Muscle of back (tissue), 11 donors: ENCODE measurements around the gene HOXB7. TPM values are rescaled to one million over a fixed set of nuclear protein-coding genes. Genes with fewer than 3 reads are reported as not detected.

Experiments used
- DNase-seq, 3 donors: peaks; one replicate each; pipeline versions ENCODE4 v3.0.0 to v3.0.0-alpha.2; 2013
- polyA plus RNA-seq, 10 donors: library from polyadenylated mRNA; unstranded; fragments of 120-200 nt; gene quantifications; one replicate each; pipeline ENCODE4 v1.2.1, GENCODE V29; 2013; ENCODE audit not compliant: insufficient read length in 10 of 10

HOXB7 gene
- polyA plus RNA-seq, 10 donors: 3.9 to 10.1 (median 6.8) TPM

DNA sequence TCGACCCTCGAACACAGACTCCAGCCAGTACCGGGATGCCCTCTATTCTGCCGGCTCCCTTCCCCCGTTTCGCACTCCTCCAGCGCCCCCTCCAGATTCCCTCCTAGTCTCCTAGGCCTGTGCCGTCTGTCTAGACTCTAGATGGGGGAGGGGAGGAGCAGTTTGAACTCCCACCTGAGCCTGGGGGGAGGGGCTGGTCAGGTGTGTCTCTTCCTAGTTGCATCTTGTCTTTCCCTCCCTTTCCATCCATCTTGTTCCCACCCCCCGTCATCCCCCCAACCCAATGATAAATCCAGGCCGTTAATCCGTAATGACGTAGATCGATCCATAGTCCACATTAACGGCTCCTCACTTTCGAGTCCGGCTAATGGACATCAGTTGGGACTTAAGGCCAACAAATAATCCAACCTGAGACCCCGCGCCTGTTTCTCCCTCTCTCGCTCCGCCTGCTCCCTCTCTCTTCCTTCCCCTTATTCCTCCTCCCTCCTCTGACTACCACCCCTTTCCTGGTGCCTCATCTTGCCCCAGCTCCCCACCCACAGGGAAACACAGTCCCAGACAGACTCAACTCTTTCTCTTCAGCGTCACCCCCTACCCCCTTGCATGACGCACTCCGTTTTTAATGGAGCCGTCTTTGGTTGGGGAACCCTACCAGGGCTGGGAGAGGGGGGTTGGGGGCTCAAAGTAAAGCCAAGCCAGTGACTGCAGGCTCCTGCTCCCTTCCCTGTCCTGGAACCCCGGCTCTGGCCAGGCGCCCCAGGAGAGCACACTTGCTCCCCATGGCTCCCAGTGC lies 13.9 kb downstream of the HOXB7 start:
- DNase-seq: no peak

DNA sequence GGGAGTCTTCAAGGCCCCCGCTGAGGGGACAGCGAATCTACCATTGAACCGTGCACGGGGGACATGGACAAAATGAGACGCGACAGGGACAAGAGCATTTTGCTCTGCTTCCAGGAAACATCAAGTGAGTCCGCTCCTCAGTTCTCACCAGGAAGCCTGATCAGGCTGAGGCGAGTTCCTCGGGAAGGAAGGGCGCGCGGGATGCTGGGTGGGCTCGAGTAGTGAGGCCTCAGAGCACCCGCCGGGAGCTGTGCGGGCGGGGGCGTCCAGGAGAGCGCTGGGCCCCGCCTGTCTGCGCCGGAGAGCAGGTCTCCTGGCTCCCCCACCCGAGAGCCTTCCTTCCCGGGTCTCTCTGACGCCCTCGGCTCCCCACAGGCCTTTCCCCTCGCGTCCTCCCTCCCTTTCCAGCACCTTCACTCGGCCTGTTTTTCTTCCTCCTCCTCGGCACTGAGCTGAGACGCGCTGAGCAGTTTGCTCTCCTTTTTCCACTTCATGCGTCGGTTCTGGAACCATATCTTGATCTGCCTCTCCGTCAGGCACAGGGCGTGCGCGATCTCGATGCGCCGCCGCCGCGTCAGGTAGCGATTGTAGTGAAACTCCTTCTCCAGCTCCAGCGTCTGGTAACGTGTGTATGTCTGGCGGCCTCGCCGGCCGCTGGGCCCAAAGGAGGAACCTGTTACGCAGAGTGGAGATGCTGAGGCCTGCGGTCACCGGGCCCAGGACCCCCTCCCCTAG lies 14.7 kb downstream of the HOXB7 start:
- peak in 1 of 3 donors; percentile 32 for DNase-seq

DNA sequence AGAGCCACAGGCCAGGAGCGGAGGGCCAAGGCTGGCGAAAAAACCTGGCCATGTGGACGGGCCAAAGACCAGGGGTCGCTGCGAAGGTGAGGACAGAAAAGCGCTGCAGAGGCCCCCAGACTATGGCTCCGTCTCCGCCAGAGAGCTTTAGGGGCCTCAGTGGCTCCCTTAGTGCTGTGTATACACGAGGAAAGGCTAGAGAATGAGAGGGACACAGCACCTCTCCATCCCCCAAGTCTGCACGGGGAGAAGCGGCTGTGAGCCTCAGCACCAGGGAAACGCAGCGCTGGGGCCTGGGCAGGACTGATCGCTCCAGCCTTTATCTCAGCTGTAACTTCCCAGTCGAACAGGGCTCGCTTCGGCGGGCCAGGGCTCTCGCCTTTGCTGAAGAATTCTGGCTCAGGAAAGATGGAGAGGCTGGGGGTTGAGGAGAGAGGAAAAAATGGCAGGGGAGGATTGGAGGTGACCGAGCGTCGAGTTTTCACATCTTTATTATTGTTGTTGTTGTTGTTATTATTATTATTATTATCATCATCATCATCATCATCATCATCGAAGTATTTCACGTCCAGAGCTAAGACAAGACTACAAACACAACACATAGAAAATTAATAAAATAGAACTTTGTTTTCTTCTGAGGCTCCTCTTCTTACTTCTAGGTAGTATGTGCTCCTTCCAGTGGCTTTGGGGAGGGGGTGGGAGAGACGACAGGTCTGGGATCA lies 15.4 kb downstream of the HOXB7 start:
- DNase-seq: no peak

DNA sequence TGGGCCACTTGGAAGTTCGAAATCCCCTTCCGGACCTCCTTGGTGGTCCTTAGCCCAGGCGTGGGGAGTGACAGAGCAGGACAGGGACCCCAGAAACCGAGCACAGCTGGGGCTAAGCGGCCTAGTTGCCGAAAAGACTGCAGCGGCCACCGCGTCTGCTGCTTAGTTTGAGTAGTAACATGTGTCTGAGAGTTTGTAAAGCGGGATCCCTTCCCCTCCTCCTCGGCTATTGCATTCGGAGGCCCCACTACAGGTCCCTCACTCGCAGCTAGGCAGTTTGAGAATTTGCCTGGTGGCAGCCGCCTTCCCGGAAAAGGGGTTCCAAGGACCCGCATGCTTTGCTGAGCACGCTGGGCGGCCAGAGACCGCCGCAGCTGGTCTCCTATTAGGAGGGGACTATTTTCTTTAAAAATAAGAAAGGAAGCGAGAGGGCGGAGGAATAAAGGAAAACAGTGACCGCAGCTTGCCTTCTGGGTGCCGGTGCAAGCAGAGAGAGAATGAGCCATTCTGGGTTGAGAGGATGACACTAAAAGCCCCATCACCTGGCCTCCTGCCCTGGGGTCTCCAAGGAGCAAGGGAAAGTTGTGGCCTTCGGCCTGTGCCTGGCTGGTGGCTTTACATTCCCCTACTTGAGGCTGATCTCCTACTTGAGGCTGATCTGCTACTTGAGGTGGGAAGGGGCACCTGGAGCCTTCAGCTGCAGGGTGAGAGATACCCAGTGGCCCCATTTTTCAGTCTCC lies 16.1 kb downstream of the HOXB7 start:
- no peak for DNase-seq

- DNase-seq: peak; percentile 88 to 95 (median 91)
These were observed 16.8 kb downstream of the HOXB7 start for GRCh38 chr17:48593840-48594537.

GRCh38 chr17:48593126-48593829 lies 17.5 kb downstream of the HOXB7 start, which contains the start of gene HOXB5:
Gene HOXB5 (minus strand): TSS chr17:48593779. CDS start chr17:48593682, 97 bp downstream.
- DNase-seq: peak in 1 of 3 donors; percentile 57

DNA sequence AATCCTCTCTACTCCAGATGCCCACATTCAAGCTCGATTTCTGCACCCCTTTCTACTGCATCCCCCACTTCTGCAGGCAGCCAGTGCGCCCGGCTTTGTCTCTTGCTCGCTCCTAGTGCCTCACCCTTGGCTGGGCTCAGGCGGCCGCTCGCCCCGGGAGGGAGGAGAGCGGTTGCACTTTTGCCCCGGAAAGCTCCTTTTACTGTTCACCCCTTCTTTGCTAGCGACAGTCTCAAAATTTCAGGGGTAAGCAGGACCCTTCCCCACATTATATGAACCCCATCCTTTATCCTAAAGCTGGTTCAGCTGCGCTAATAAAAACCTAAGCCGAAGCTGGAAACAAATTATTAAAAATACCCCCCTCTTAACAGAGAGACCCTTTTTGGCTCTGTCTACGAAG lies 18.2 kb downstream of the HOXB7 start:
- DNase-seq: no peak

- no peak for DNase-seq
These were observed 18.7 kb downstream of the HOXB7 start for GRCh38 chr17:48592057-48592514.

GRCh38 chr17:48591255-48592056 lies 19.4 kb downstream of the HOXB7 start:
- no peak for DNase-seq

DNA sequence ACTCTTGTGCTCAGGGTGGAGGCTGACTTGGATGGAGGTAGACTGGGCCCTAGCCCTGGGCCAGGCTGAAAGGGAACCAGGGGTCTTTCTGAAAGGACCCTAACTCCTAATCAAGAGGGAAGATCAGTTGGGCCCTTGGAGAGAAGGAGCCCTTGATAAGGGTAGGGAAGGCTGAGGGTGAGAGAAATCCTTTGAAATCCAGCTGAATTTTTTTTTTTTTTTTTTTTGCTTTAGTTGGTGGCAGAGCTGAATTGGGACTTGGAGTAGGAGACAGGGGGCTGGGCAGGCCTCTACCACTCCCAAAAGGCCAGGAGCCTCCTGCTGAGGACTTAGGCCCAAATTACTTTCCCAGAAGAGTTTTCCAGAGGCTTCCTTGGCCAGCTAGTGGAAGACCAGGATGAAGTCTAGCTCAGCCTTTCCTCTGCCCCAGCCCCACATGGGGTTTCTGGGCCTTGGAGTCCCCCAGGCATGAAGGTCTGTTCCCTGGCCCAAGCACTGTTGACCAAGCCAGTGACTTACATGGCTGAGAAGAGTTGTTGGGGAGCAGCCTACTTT lies 20.1 kb downstream of the HOXB7 start:
- no peak for DNase-seq

DNA sequence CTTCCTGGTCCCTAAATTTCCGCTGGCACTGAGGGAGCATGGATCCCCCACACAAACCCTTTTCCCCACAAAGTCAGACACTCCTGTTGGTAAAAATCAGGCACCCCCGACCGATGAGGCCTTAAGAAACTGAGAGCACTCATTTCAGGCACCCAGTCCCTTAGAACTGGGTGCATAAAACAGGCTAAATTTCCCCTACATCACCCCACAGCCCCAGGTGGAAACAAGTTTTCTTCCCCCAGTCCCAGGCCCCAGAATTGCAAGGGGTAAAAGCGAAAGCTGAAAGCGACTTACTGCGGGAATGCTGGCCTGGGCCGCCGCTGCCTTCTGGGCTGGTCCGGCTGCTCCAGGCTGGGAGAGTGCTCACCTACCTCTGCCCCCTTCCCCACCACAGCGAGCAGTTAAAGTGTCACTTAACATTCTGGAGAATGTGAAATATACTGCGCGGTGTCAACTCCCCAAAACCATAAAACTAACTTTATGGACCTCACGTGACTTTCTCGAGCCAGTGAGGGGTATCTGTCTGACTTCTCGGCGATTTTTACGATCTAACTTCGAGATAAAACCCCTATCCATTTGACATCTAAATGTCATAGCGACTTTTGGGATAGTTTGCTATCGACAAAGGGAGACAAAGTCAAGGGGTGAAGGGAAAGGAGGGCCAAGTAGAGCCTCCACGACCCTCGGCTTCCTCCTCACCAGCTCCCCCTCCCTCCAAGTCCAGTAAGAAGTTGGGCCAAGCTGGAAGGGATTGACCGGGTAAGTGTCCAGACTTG lies 20.8 kb downstream of the HOXB7 start, which contains the start of gene HOXB3:
HOXB3 (minus strand) TSS at position 411 of the 776 bp plus-strand sequence. CDS start 37,767 bp downstream, outside the sequence.
- DNase-seq: no peak

DNA sequence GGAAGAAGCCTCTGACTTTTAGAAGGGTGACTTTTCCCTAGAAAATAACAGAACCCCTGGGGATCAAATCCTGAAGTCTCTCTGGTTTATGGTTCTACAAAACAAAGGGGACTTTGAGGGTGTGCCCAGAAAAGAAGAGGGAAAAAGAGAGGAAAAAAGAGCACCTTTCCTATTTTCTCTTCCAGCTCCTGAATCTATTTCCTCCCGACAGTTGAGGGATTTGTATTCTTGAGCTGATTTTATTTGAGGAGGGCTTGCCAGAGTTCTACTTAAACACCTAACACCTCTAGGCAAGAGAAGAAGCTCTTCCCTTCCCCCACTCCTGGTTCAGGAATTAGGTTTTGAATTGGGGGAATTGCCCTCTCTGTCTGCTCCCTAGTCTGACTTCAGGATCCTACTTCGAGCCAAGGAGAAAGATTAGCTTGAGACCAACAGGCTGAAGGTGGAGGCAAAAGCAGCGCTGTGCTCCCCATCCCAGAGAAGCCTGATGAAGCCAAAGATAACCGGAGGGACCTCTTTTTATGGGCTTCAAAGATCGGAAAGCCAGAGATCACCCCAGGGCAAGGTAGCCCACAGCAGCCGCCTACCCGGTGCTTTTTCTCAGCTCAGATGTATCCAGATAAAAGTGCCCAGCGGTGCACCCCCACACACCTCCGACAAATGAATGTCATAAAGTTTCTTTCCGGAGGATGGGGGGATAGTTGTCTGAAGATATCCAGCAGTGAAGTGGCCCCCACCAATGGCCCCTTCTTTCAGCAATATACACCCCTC lies 21.6 kb downstream of the HOXB7 start:
- DNase-seq: no peak

DNA sequence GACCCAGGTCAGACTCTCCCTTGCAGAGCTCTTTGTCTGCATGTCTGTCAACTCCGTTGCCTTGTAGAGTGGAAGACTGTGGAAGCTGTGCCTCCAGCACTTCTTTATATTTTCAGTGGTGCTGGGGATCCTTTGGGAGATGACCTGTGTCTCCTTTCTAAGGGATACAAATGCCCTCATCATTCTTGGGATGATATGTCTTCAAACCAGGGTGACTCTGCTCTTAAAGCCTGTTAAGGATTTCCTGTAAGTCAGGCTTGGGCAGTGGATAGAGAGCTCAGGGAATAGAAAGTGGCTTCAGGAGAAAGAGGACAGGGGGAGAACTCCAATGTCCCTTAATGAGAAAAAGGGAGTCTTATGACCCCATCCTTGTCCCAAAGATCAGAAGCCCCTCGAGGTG lies 22.3 kb downstream of the HOXB7 start:
- no peak for DNase-seq

- DNase-seq: no peak
These were observed 22.8 kb downstream of the HOXB7 start for GRCh38 chr17:48588074-48588415.

- DNase-seq: no peak
These were observed 23.3 kb downstream of the HOXB7 start for GRCh38 chr17:48587276-48588073.
